Endothelial cell of umbilical vein (primary cell): ENCODE results near the gene CCDC92B. TPM values are rescaled to one million over a fixed set of nuclear protein-coding genes. Genes with fewer than 3 reads are reported as not detected.
"Not testable (repeated sequence)": the region's sequence is repeated elsewhere in the genome, so short reads cannot be mapped to it uniquely, and the experiment has no call there.

Experiments used
- BruUV-seq: library from RNA; stranded (reverse); fragments of 400-500 nt; replicated peaks from 2 replicates; lab custom pipeline; 2021; lab: Mats Ljungman, UMichigan
- CTCF ChIA-PET: fragments of 300-600, 350-600 bp; sonication (Branson Sonifier 250); formaldehyde crosslinking; loops from one replicate; lab custom pipeline; 2021; ENCODE audit warnings: antibody characterized with exemption, inconsistent platforms; lab: Charles Lee
- POLR2A ChIA-PET: fragments of 300-600, 350-600 bp; sonication (Branson Sonifier 250); formaldehyde crosslinking; loops from one replicate; lab custom pipeline; 2021; ENCODE audit warnings: antibody characterized with exemption, inconsistent platforms; lab: Charles Lee
- DNase-seq: peaks from one replicate; pipeline ENCODE4 v3.0.0-alpha.2; 2011; ENCODE audit warnings: low read depth, low spot score
- FAIRE-seq: peaks from 2 replicates; lab custom pipeline; 2011; peaks lifted over from hg19 to GRCh38; lab: Jason Lieb, UNC
- H2AFZ ChIP-seq: 2 replicates; pipeline ENCODE4 v1.6.0; 2012; ENCODE audit warnings: low read depth, low read length, control low read depth, inconsistent platforms
- H3K27ac ChIP-seq: 2 replicates; pipeline ENCODE4 v1.5.1; 2011; ENCODE audit warnings: low read depth, mild to moderate bottlenecking, control low read depth, low read length, moderate library complexity; ENCODE audit not compliant: insufficient read depth
- H3K27me3 ChIP-seq, 2 experiments: 2 replicates each; pipeline versions ENCODE4 v1.6.0 to v1.6.1; 2011; ENCODE audit warnings: low read length in 2 of 2, mixed read lengths in 1 of 2; ENCODE audit not compliant: control insufficient read depth in 2 of 2, insufficient read depth in 2 of 2
- H3K36me3 ChIP-seq, 2 experiments: 2 replicates in 1 of 2; 3 replicates in 1 of 2; pipeline ENCODE4 v1.5.1; 2011; ENCODE audit warnings: low read length in 2 of 2, mild to moderate bottlenecking in 1 of 2, moderate library complexity in 1 of 2; ENCODE audit not compliant: control insufficient read depth in 2 of 2, insufficient read depth in 2 of 2; ENCODE audit errors: extremely low read depth in 1 of 2
- H3K4me1 ChIP-seq: 3 replicates; pipeline ENCODE4 v1.5.1; 2011; ENCODE audit warnings: mild to moderate bottlenecking, low read length; ENCODE audit not compliant: control insufficient read depth, insufficient read depth; ENCODE audit errors: extremely low read depth
- H3K4me2 ChIP-seq: 2 replicates; pipeline ENCODE4 v1.6.1; 2011; ENCODE audit warnings: low read length, control low read depth, mixed read lengths; ENCODE audit not compliant: insufficient read depth
- H3K4me3 ChIP-seq, 3 experiments: fragments of 200-600 bp in 1 of 3; sonication (generic), shearing (Covaris generic) in 1 of 3; replicated peaks in 1 of 3; 2 replicates each; pipeline ENCODE4 v1.5.1; 2011 to 2016; ENCODE audit warnings: control low read depth in 3 of 3, low read length in 3 of 3, mild to moderate bottlenecking in 2 of 3, inconsistent platforms in 1 of 3, low read depth in 1 of 3, moderate library complexity in 1 of 3; ENCODE audit not compliant: insufficient read depth in 1 of 3
- H3K79me2 ChIP-seq: 2 replicates; pipeline ENCODE4 v1.6.0; 2012; ENCODE audit warnings: low read length, inconsistent platforms; ENCODE audit not compliant: control insufficient read depth, insufficient read depth
- H3K9ac ChIP-seq: replicated peaks from 2 replicates; pipeline ENCODE3; 2011; ENCODE audit warnings: low read length, control low read depth; ENCODE audit not compliant: insufficient read depth; ENCODE audit errors: extremely low read depth
- H3K9me1 ChIP-seq: replicated peaks from 3 replicates; pipeline ENCODE4 v1.6.0; 2011; ENCODE audit warnings: mild to moderate bottlenecking, low read length; ENCODE audit not compliant: control insufficient read depth, insufficient read depth; ENCODE audit errors: extremely low read depth
- H3K9me3 ChIP-seq: replicated peaks from 2 replicates; pipeline ENCODE4 v1.5.1; 2012; ENCODE audit warnings: low read length, inconsistent platforms; ENCODE audit not compliant: control insufficient read depth, insufficient read depth
- H4K20me1 ChIP-seq: replicated peaks from 2 replicates; pipeline ENCODE3; 2011; ENCODE audit warnings: mild to moderate bottlenecking, low read length; ENCODE audit not compliant: control insufficient read depth, insufficient read depth; ENCODE audit errors: extremely low read depth
- EZH2 ChIP-seq: IDR thresholded peaks from 2 replicates; pipeline ENCODE4 v1.6.1; 2012; ENCODE audit warnings: borderline replicate concordance, low read depth, mild to moderate bottlenecking, moderate library complexity, low read length, inconsistent platforms; ENCODE audit not compliant: severe bottlenecking
- FOS ChIP-seq: IDR thresholded peaks from 2 replicates; pipeline ENCODE4 v1.6.1; 2011; ENCODE audit warnings: mild to moderate bottlenecking, low read length, moderate library complexity, borderline replicate concordance; ENCODE audit not compliant: insufficient read depth
- JUN ChIP-seq: IDR thresholded peaks from 2 replicates; pipeline ENCODE4 v1.6.1; 2011; ENCODE audit warnings: borderline replicate concordance, low read depth; ENCODE audit not compliant: insufficient read length, insufficient read depth
- dilution Hi-C: fragments of 300-500 bp; cut with MboI; formaldehyde crosslinking; loops from one replicate; pipeline ENCODE4 v1.15.0; 2019; ENCODE audit warnings: low sequenced_read_pairs; ENCODE audit not compliant: extremely low pct_ligation_motif_present
- intact Hi-C: fragments of 100-400 bp; cut with micrococcal nuclease; formaldehyde crosslinking; loops from one replicate; pipeline ENCODE4 v1.10.0; 2022
- polyA plus RNA-seq, 4 experiments: library from polyadenylated mRNA; depleted of rRNA in 3 of 4; stranded (reverse) in 3 of 4; unstranded in 1 of 4; fragments of >200 nt; gene quantifications; 2 replicates each; pipeline versions ENCODE4 v1.2.1 to v1.2.3, GENCODE V29; 2011 to 2012; ENCODE audit warnings: missing spikeins in 1 of 4
- total RNA-seq: library from RNA; stranded (reverse); gene quantifications from 2 replicates; pipeline ENCODE4 v1.2.3, GENCODE V29; 2021

The CCDC92B gene
- total and polyA plus RNA-seq, 2 donors (not counting 3 experiments of a cell fraction or from before 2014, with no cell fraction given) = not detected

- ChIA-PET CTCF (no interaction called here), POLR2A (no interaction called here)
- Histone ChIP-seq H3K4me2 (no peak overlapping the region), H3K9me1 (no peaks in the 10 kb centered on the region), H3K9me3 (no peaks in the 10 kb centered on the region), H4K20me1 (no peaks in the 10 kb centered on the region), H3K36me3 (no peaks in the 10 kb centered on the region), H2AFZ (no peak overlapping the region), H3K27ac (no peak overlapping the region), H3K79me2 (no peaks in the 10 kb centered on the region), H3K27me3 (peaks cover 5 to 9% of the 10 kb centered on the region in 2 experiments), H3K9ac (no peak overlapping the region), H3K4me1 (no peaks in the 10 kb centered on the region), H3K4me3 (no peak overlapping the region)
- DNase-seq (no peak), FAIRE-seq (no peak)
- no peak for TF ChIP-seq EZH2
- no peak for TF ChIP-seq JUN
- no peak for TF ChIP-seq FOS
- no TSS peak for BruUV-seq
- intact Hi-C loops = no loop called here
- dilution Hi-C loops = no loop called here
These were observed 32.6 kb upstream of the CCDC92B start for GRCh38 chr17:2782055-2782454.

DNA sequence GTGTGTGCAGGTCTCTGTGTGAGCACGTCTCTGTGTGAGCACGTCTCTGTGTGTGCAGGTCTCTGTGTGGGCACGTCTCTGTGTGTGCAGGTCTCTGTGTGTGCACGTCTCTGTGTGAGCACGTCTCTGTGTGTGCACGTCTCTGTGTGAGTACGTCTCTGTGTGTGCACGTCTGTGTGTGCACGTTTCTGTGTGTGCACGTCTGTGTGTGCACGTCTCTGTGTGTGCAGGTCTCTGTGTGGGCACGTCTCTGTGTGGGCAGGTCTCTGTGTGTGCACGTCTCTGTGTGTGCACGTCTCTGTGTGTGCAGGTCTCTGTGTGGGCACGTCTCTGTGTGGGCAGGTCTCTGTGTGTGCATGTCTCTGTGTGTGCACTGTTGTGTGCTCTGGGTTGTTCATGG, 32.1 kb upstream of the CCDC92B start:
- H3K27ac ChIP-seq, intact Hi-C loops, H3K4me1 ChIP-seq, FAIRE-seq, H3K9ac ChIP-seq, CTCF ChIA-PET, H4K20me1 ChIP-seq, H3K79me2 ChIP-seq, H3K9me3 ChIP-seq, dilution Hi-C loops, H3K4me3 ChIP-seq, BruUV-seq, H3K9me1 ChIP-seq, H2AFZ ChIP-seq, H3K4me2 ChIP-seq, POLR2A ChIA-PET, DNase-seq, H3K36me3 ChIP-seq: not testable (repeated sequence)
- H3K27me3 ChIP-seq = peaks cover 9 to 11% of the 10 kb centered on the region in 2 experiments
